Neural progenitor cell (in vitro differentiated cells): ENCODE results near the gene ELMOD1. TPM values are rescaled to one million over a fixed set of nuclear protein-coding genes. Genes with fewer than 3 reads are reported as not detected.

Experiments used
- DNase-seq: peaks from one replicate; pipeline ENCODE4 v3.0.0-alpha.2; 2016; ENCODE audit warnings: low spot score
- H2AFZ ChIP-seq: fragments of 200-600 bp; sonication (generic); replicated peaks from 2 replicates; pipeline ENCODE4 v1.6.1; 2016; ENCODE audit warnings: antibody characterized with exemption
- H3F3A ChIP-seq: fragments of 200-600 bp; sonication (generic); 2 replicates; pipeline ENCODE4 v1.6.1; 2016; ENCODE audit warnings: antibody characterized with exemption, low read depth
- H3K27ac ChIP-seq: fragments of 200-600 bp; sonication (generic); 2 replicates; pipeline ENCODE4 v1.5.1; 2016; ENCODE audit warnings: mild to moderate bottlenecking
- H3K27me3 ChIP-seq: fragments of 200-600 bp; sonication (generic); 2 replicates; pipeline ENCODE4 v1.6.1; 2016; ENCODE audit warnings: mild to moderate bottlenecking, moderate library complexity
- H3K36me3 ChIP-seq: fragments of 200-600 bp; sonication (generic); 2 replicates; pipeline ENCODE4 v1.5.1; 2016
- H3K4me1 ChIP-seq: fragments of 200-600 bp; sonication (generic); 2 replicates; pipeline ENCODE4 v1.6.1; 2016; ENCODE audit warnings: mixed run types
- H3K4me2 ChIP-seq: fragments of 200-600 bp; sonication (generic); 2 replicates; pipeline ENCODE4 v1.6.1; 2016
- H3K4me3 ChIP-seq: fragments of 200-600 bp; sonication (generic); 2 replicates; pipeline ENCODE4 v1.5.1; 2016
- H3K79me2 ChIP-seq: fragments of 200-600 bp; sonication (generic); 2 replicates; pipeline ENCODE4 v1.6.1; 2016; ENCODE audit warnings: low read depth
- H3K9ac ChIP-seq: fragments of 200-600 bp; sonication (generic); 2 replicates; pipeline ENCODE4 v1.6.1; 2016
- H3K9me3 ChIP-seq: fragments of 200-600 bp; sonication (generic); 2 replicates; pipeline ENCODE4 v1.5.1; 2016; ENCODE audit warnings: low read depth
- H4K20me1 ChIP-seq: fragments of 200-600 bp; sonication (generic); 2 replicates; pipeline ENCODE4 v1.6.1; 2016; ENCODE audit warnings: low read depth
- H3K27ac Mint-ChIP-seq: 3 replicates; pipeline ENCODE4 v1.8.0; 2021; ENCODE audit warnings: mixed read lengths
- H3K27me3 Mint-ChIP-seq: 2 replicates; pipeline ENCODE4 v1.8.0; 2022; ENCODE audit warnings: low read depth, mild to moderate bottlenecking, inconsistent platforms, moderate library complexity, mixed read lengths; ENCODE audit not compliant: insufficient read depth
- H3K36me3 Mint-ChIP-seq: 3 replicates; pipeline ENCODE4 v1.8.0; 2021; ENCODE audit warnings: mixed read lengths
- H3K4me1 Mint-ChIP-seq: 3 replicates; pipeline ENCODE4 v1.8.0; 2021; ENCODE audit warnings: mixed read lengths
- H3K4me3 Mint-ChIP-seq: 3 replicates; pipeline ENCODE4 v1.8.0; 2021; ENCODE audit warnings: mild to moderate bottlenecking, moderate library complexity, mixed read lengths
- H3K9me3 Mint-ChIP-seq: 3 replicates; pipeline ENCODE4 v1.8.0; 2020; ENCODE audit warnings: mixed read lengths
- EZH2 ChIP-seq: fragments of 200-600 bp; sonication (generic); IDR thresholded peaks from 2 replicates; pipeline ENCODE4 v1.6.1; 2017; ENCODE audit warnings: antibody characterized with exemption, mild to moderate bottlenecking, moderate library complexity
- EZH2phosphoT487 ChIP-seq: fragments of 200-600 bp; sonication (generic); IDR thresholded peaks from 2 replicates; pipeline ENCODE4 v1.6.1; 2017; ENCODE audit warnings: antibody characterized with exemption
- total RNA-seq: library from RNA; depleted of rRNA; stranded (reverse); fragments of >200 nt; gene quantifications from 2 replicates; pipeline ENCODE4 v1.2.3, GENCODE V29; 2015; ENCODE audit warnings: low replicate concordance
- TF ChIP-seq, protein P1 (sequence below): fragments of 200-600 bp; sonication (generic); IDR thresholded peaks from 2 replicates; pipeline ENCODE4 v1.5.1; 2017; ENCODE audit warnings: antibody characterized with exemption, mild to moderate bottlenecking

ELMOD1 gene
- total RNA-seq, 1 donor from 2014 or later: not detected

DNA sequence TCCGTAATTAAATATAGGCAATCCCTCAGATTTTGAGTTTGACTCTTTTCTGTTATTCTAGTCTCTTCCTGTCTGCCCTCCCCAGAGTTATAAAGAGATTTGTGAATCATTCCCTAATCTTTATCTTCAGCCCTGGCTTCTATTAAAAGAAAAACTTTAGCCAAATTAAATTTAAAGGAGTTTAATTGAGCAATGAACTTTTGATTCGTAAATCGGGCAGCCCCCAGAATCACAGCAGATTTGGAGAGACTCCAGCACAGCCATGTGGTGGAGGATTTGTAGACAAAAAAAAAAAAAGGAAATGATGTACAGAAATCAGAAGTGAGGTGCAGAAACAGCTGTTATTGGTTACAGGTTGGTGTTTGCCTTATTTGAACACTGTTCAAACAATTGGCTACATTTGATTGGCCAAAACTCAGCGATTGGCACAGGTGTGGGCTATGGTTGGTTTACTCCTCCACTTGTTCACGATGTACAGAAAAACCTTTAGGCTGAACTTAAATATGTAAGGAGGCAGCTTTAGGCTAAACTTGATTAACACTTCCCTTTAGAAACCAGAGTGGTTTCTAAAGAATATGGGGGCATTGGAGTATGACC, 23.1 kb upstream of the ELMOD1 start:
- Mint-ChIP-seq H3K4me1 (peaks cover 19% of the 10 kb centered on the region), H3K36me3 (no peaks in the 10 kb centered on the region), H3K27ac (no peak overlapping the region), H3K4me3 (no peak overlapping the region), H3K9me3 (no peaks in the 10 kb centered on the region), H3K27me3 (no peaks in the 10 kb centered on the region)
- no peak for DNase-seq
- Histone ChIP-seq H4K20me1 (no peaks in the 10 kb centered on the region), H3K4me2 (no peak overlapping the region), H3K36me3 (no peaks in the 10 kb centered on the region), H3K27me3 (no peaks in the 10 kb centered on the region), H3K4me1 (no peaks in the 10 kb centered on the region), H3K79me2 (peaks cover 19% of the 10 kb centered on the region), H2AFZ (no peak overlapping the region), H3K4me3 (no peak overlapping the region), H3F3A (no peaks in the 10 kb centered on the region), H3K9ac (no peak overlapping the region), H3K9me3 (no peaks in the 10 kb centered on the region), H3K27ac (no peak overlapping the region)
- TF ChIP-seq, protein P1, sequence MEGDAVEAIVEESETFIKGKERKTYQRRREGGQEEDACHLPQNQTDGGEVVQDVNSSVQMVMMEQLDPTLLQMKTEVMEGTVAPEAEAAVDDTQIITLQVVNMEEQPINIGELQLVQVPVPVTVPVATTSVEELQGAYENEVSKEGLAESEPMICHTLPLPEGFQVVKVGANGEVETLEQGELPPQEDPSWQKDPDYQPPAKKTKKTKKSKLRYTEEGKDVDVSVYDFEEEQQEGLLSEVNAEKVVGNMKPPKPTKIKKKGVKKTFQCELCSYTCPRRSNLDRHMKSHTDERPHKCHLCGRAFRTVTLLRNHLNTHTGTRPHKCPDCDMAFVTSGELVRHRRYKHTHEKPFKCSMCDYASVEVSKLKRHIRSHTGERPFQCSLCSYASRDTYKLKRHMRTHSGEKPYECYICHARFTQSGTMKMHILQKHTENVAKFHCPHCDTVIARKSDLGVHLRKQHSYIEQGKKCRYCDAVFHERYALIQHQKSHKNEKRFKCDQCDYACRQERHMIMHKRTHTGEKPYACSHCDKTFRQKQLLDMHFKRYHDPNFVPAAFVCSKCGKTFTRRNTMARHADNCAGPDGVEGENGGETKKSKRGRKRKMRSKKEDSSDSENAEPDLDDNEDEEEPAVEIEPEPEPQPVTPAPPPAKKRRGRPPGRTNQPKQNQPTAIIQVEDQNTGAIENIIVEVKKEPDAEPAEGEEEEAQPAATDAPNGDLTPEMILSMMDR: no peak
- no peak for TF ChIP-seq EZH2
- TF ChIP-seq EZH2phosphoT487: no peak

DNA sequence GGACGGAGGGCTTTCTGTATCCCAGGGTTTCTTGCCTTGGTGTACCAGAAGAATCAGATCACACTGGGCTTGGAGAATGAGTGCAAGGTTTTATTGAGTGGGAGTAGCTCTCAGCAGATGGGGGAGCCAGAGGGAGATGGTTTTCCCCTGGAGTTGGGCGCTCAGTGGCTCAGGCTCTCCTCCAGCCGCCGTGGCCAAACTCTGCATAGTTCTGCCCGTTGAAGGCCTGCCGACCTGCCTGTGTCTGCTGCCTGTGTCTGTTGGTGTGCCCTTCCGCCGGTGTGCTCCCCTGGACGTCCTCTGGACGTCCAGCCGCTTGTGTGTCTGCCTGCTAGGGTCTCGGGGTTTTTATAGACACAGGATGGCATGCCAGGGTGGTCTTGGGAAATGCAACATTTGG, 20.9 kb upstream of the ELMOD1 start:
- H3K27ac ChIP-seq: no peak overlapping the region
- H3K9me3 ChIP-seq: no peaks in the 10 kb centered on the region
- Mint-ChIP-seq H3K27ac (no peak overlapping the region), H3K4me3 (no peak overlapping the region), H3K4me1 (peaks cover 7% of the 10 kb centered on the region), H3K36me3 (no peaks in the 10 kb centered on the region), H3K9me3 (no peaks in the 10 kb centered on the region), H3K27me3 (no peaks in the 10 kb centered on the region)
- no peaks in the 10 kb centered on the region for H3K27me3 ChIP-seq
- no peak for DNase-seq
- H3K4me1 ChIP-seq: no peaks in the 10 kb centered on the region
- H3K36me3 ChIP-seq: no peaks in the 10 kb centered on the region
- H3K4me3 ChIP-seq: no peak overlapping the region
- no peaks in the 10 kb centered on the region for H3K79me2 ChIP-seq
- H3F3A ChIP-seq: no peaks in the 10 kb centered on the region
- H3K4me2 ChIP-seq: no peak overlapping the region
- no peak overlapping the region for H3K9ac ChIP-seq
- no peaks in the 10 kb centered on the region for H4K20me1 ChIP-seq
- TF ChIP-seq EZH2 (no peak), EZH2phosphoT487 (no peak)
- TF ChIP-seq, protein P1: no peak
- peak overlapping the region; percentile 54 for H2AFZ ChIP-seq

DNA sequence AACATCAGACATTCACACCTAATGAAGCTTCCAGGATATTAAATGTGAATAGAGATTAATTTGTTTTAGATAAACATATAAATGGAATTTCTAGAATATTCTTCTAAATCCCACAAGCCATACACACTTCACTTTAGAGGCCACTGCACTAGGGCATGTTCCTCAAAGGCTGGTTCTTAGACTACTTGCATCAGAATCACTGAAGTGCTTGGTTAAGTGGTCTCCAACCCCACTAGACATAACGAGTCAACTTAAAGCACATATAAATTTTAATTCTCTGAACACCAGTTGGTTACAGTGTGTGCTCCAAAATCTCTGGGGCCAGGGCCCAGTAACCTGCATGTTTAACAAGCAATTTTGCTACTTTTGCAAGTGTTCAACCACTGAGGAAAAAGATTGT, 17.5 kb upstream of the ELMOD1 start:
- Mint-ChIP-seq H3K4me3 (no peak overlapping the region), H3K27ac (no peak overlapping the region), H3K36me3 (no peaks in the 10 kb centered on the region), H3K9me3 (no peaks in the 10 kb centered on the region), H3K27me3 (no peaks in the 10 kb centered on the region), H3K4me1 (no peaks in the 10 kb centered on the region)
- H3K4me3 ChIP-seq: no peak overlapping the region
- H3K4me2 ChIP-seq: no peak overlapping the region
- H3K4me1 ChIP-seq: no peaks in the 10 kb centered on the region
- H3K79me2 ChIP-seq: no peaks in the 10 kb centered on the region
- no peaks in the 10 kb centered on the region for H4K20me1 ChIP-seq
- no peak for DNase-seq
- TF ChIP-seq, protein P1: no peak
- no peak for TF ChIP-seq EZH2
- H3K27me3 ChIP-seq: no peaks in the 10 kb centered on the region
- H3K27ac ChIP-seq: no peak overlapping the region
- H3K9me3 ChIP-seq: no peaks in the 10 kb centered on the region
- no peak overlapping the region for H3K9ac ChIP-seq
- H3K36me3 ChIP-seq: no peaks in the 10 kb centered on the region
- H2AFZ ChIP-seq: no peak overlapping the region
- no peaks in the 10 kb centered on the region for H3F3A ChIP-seq
